ENCODE results near the gene C4orf50.

Gene C4orf50

DNA sequence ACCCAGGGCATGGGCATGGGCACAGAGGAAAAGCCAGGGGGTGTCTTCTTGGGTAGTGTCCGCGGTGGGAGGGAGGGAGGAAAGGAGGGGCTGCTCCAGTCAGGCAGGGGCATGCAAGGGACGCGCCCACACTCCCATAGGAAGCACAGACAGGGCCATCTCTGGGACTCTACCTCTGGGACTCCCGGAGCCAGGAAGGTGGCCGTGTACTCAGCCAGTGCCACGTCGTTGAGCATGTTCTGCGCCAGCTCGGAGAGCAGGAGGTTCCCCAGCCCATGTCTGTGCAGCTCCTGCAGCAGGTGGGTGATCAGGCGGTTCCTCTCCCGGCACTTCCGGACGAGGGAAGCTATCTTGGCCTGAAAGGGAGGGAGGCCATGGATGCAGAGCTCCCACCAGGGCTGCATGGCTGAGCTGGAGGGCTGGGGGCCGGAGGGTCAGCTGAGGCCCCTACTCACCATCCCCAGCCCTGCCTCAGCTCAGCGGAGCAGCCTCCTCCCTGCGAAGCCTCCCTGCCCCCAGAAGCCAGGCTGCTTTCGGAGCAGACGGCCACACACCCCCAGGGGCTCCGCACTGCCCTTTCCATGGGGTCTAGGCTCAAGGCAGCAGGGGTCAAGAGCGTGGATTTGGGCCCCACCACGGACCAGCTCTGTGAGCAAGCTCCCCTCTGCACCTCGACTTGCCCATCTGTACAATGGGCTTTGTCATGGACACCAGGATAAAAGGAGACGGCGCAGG lies 44.6 kb downstream of the C4orf50 start:
- Histone ChIP-seq H3K27me3 (ENCODE audit: low read depth, low read length) (peaks cover 10% of the 10 kb centered on the region), H3K4me3 (ENCODE audit: low read length) (no peak overlapping the region), H3K4me2 (ENCODE audit: low read length) (no peak overlapping the region), H3K79me2 (ENCODE audit: low read length) (no peaks in the 10 kb centered on the region), H3K9me3 (ENCODE audit: insufficient read depth, low read length) (no peaks in the 10 kb centered on the region), H3K36me3 (replicated peaks; ENCODE audit: low read depth, low read length) (no peaks in the 10 kb centered on the region), H4K20me1 (ENCODE audit: insufficient read depth, low read length) (no peaks in the 10 kb centered on the region), H2AFZ (ENCODE audit: low read depth, low read length) (no peak overlapping the region), H3K4me1 (ENCODE audit: low read length) (no peaks in the 10 kb centered on the region), H3K9ac (ENCODE audit: low read length) (no peak overlapping the region), H3K27ac (ENCODE audit: low read length) (no peak overlapping the region)
- TF ChIP-seq, protein P1, sequence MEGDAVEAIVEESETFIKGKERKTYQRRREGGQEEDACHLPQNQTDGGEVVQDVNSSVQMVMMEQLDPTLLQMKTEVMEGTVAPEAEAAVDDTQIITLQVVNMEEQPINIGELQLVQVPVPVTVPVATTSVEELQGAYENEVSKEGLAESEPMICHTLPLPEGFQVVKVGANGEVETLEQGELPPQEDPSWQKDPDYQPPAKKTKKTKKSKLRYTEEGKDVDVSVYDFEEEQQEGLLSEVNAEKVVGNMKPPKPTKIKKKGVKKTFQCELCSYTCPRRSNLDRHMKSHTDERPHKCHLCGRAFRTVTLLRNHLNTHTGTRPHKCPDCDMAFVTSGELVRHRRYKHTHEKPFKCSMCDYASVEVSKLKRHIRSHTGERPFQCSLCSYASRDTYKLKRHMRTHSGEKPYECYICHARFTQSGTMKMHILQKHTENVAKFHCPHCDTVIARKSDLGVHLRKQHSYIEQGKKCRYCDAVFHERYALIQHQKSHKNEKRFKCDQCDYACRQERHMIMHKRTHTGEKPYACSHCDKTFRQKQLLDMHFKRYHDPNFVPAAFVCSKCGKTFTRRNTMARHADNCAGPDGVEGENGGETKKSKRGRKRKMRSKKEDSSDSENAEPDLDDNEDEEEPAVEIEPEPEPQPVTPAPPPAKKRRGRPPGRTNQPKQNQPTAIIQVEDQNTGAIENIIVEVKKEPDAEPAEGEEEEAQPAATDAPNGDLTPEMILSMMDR (IDR thresholded peaks at IDR 0.05; ENCODE audit: low read depth, low read length): no peak
- TF ChIP-seq EZH2phosphoT487 (IDR thresholded peaks at IDR 0.05; ENCODE audit: low read depth): no peak

DNA sequence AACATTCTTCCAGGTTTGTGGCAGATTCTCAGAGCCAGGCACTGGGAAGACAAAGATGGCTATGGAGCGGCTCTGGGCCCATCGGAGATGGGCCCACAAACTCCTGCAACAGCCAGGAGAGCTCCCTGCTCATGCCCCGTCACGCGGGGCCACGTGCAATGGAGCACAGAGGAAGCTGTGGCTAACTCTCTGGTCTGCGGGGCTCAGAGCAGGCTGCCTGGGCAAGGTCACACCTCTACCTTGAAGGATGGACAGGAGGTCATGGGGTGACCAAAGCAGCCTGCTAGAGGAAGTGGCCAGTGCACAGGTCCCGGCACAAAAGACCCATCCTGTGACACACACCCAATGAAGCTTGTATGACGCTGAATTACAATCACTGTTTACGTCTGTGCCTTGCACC lies 45.2 kb downstream of the C4orf50 start:
- Histone ChIP-seq H3K9ac (ENCODE audit: low read length) (no peak overlapping the region), H2AFZ (ENCODE audit: low read depth, low read length) (no peak overlapping the region), H3K4me2 (ENCODE audit: low read length) (no peak overlapping the region), H3K9me3 (ENCODE audit: insufficient read depth, low read length) (no peaks in the 10 kb centered on the region), H3K27me3 (ENCODE audit: low read depth, low read length) (peaks cover 7% of the 10 kb centered on the region; the same call in 1 of the 2 replicates), H4K20me1 (ENCODE audit: insufficient read depth, low read length) (no peaks in the 10 kb centered on the region), H3K79me2 (ENCODE audit: low read length) (no peaks in the 10 kb centered on the region), H3K4me1 (ENCODE audit: low read length) (peaks cover under 1% of the 10 kb centered on the region; the same call in 1 of the 2 replicates), H3K36me3 (replicated peaks; ENCODE audit: low read depth, low read length) (no peaks in the 10 kb centered on the region), H3K27ac (ENCODE audit: low read length) (no peak overlapping the region), H3K4me3 (ENCODE audit: low read length) (no peak overlapping the region)
- TF ChIP-seq, protein P1 (IDR thresholded peaks at IDR 0.05; ENCODE audit: low read depth, low read length): no peak

DNA sequence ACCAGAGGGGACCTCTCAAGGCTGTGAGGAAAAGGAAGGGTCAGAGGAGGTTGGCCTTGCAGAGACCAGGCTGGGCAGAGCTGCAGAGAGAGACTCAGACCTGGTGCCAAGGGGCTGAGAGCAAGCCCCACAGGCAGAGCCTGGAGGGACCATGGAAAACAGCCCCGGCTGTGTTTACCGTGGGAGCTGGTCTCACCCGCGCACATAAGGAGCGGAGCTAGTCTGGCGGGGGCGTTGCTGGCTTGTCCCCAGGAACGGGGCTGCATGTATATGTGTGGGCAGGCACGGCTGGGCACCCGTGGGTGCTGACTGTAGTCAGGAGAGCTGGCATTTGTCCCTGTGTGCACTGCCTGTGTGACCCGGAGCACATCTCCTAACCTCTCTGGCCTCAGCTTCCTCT lies 45.7 kb downstream of the C4orf50 start:
- Histone ChIP-seq H3K4me1 (ENCODE audit: low read length) (peaks cover 5% of the 10 kb centered on the region), H3K4me3 (ENCODE audit: low read length) (no peak overlapping the region), H3K4me2 (ENCODE audit: low read length) (no peak overlapping the region), H3K36me3 (replicated peaks; ENCODE audit: low read depth, low read length) (no peaks in the 10 kb centered on the region), H3K27ac (ENCODE audit: low read length) (no peak overlapping the region), H3K9me3 (ENCODE audit: insufficient read depth, low read length) (no peaks in the 10 kb centered on the region), H4K20me1 (ENCODE audit: insufficient read depth, low read length) (no peaks in the 10 kb centered on the region), H3K9ac (ENCODE audit: low read length) (no peak overlapping the region), H2AFZ (ENCODE audit: low read depth, low read length) (no peak overlapping the region), H3K27me3 (ENCODE audit: low read depth, low read length) (peaks cover 2% of the 10 kb centered on the region; the same call in 1 of the 2 replicates), H3K79me2 (ENCODE audit: low read length) (no peaks in the 10 kb centered on the region)
- no peak for TF ChIP-seq EZH2phosphoT487 (IDR thresholded peaks at IDR 0.05; ENCODE audit: low read depth)

DNA sequence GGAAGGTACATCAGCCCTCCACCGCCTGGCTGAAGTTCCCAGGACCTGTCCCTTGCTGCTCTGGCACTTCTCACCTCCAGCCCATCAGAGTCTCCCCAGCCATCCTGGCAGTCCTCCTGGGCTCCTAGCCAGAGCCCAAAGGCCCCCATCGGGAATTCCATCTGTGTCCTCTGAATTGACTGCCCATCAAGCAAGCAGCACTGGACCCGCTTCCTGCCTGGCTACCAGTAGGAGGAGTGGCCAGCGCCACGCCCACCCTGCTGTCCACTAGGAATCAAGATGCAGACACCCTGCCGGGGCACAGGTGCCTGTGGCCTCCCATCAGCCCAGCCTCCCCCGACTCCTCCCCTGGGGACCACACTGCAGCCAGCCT lies 47.2 kb downstream of the C4orf50 start:
- no peaks in the 10 kb centered on the region for H4K20me1 ChIP-seq (ENCODE audit: insufficient read depth, low read length)
- no peaks in the 10 kb centered on the region for H3K79me2 ChIP-seq (ENCODE audit: low read length)
- no peak for TF ChIP-seq EZH2phosphoT487 (IDR thresholded peaks at IDR 0.05; ENCODE audit: low read depth)
- TF ChIP-seq, protein P1 (IDR thresholded peaks at IDR 0.05; ENCODE audit: low read depth, low read length): no peak
- no peak overlapping the region for H3K9ac ChIP-seq (ENCODE audit: low read length)
- H2AFZ ChIP-seq (ENCODE audit: low read depth, low read length): no peak overlapping the region
- no peaks in the 10 kb centered on the region for H3K27me3 ChIP-seq (ENCODE audit: low read depth, low read length)
- H3K4me1 ChIP-seq (ENCODE audit: low read length): peaks cover 10% of the 10 kb centered on the region
- no peaks in the 10 kb centered on the region for H3K36me3 ChIP-seq (replicated peaks; ENCODE audit: low read depth, low read length)
- H3K9me3 ChIP-seq (ENCODE audit: insufficient read depth, low read length): no peaks in the 10 kb centered on the region
- H3K4me3 ChIP-seq (ENCODE audit: low read length): no peak overlapping the region
- no peak overlapping the region for H3K4me2 ChIP-seq (ENCODE audit: low read length)
- no peak overlapping the region for H3K27ac ChIP-seq (ENCODE audit: low read length)
